ENCODE measurements around the gene DDR2.
"Not testable (repeated sequence)": the region's sequence is repeated elsewhere in the genome, so short reads cannot be mapped to it uniquely, and the experiment has no call there.

Gene DDR2

DNA sequence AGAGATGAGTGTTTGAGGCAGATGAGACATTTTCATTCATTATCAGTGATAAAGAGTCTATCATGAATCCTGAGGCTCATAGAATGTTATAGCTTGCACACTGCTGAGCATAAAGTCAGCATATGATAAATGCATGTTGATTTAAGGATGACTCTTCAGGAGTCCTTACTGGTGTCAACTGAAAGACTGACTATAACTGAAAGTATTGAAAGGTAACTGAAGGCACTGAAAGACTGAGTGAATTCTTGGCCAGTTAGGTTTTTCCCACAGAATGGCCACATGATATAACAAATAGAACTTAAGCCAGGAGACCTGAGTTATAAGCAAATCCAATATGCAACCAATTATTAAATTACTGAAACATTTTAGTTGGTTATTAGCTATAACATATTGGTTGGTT is 89.2 kb downstream of the DDR2 start:
- no peak for DNase-seq (ENCODE audit: low read depth in 2 of 2)

DNA sequence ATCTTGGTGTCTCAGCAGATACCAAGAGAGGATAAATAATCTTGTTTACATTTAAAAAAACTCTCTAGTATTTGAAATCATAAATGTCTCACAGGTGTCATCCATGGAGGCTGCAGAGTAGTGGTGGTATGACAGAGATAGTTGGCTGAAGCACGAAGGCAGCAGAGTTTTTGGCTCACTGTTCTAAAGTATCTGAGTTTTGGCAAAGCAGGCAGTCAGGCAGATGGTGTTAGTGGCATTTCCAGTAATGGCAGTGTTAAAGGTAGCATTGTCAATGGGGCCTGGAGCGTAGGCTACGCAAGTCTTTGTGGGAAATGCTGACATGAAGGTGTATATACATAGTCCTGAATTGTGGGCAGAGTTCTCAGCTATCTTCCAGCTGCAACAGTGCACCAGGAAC is 89.8 kb downstream of the DDR2 start:
- no peak for DNase-seq (ENCODE audit: low read depth in 2 of 2)

- DNase-seq (ENCODE audit: low read depth in 2 of 2), result no peak
Measured at GRCh38 chr1:162724583-162725120, 92.4 kb downstream of the DDR2 start.

DNA sequence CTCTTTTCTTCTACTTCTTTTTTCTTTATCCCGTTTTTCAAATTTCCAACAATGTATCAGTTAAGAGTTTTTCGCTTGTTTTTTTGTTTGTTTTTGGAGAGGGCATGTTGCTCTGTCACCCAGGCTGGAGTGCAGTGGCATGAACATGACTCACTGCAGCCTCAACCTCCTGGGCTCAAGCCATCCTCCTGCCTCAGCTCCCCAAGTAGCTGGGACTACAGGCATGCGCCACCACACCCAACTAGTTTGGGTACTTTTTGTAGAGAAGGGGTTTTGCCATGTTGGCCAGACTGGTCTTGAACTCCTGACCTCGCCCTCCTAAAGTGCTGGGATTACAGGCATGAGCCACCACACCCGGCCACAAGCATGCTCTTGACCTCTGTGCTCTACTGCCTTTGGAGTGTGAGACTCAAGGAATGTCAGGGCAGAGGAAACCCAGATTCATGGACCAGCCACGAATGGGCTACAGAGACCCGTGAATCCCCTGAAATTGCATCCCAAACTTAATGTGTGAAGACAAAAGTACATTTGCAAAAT is 93.1 kb downstream of the DDR2 start:
- DNase-seq (ENCODE audit: low read depth in 2 of 2), result no peak

DNA sequence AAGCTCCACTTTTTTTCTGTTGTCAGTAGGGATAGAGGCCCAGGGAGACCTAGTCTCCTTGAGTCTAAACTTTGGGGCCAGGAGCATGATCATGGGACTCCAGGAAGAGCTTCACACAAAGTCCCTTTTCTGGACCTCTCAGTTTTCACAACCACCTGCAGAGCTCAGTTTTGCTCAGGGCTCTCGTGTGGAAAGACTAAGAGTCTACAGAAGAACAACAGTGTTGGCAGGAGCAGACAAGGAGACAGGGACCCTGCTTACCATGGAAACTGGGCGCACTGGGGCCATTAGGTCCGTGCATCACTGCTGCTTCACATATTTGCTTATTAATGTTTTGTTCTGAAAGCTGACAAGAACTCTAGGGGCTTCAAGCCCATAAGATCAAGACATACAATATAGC is 94.3 kb downstream of the DDR2 start:
- DNase-seq (ENCODE audit: low read depth in 2 of 2), result no peak

DNA sequence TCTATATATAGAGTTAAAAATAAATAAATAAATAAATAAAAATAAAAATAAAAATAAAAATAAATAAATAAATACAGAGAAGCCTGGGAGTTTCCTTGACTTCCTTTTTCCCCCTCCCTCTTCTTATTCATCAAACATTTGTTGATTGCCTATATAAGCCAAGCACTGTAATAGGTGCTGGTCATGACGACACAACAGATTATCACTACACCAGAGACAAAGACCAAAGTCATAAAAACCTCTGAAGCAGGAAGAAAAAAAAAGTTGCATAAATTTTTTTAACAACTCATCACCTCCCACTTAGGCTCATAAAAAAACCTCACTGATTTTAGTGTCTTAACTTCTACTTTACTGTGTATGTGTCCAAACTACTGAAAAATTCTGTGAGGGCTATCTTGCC is 95.2 kb downstream of the DDR2 start:
- not testable (repeated sequence) for DNase-seq (ENCODE audit: low read depth in 2 of 2)

DNA sequence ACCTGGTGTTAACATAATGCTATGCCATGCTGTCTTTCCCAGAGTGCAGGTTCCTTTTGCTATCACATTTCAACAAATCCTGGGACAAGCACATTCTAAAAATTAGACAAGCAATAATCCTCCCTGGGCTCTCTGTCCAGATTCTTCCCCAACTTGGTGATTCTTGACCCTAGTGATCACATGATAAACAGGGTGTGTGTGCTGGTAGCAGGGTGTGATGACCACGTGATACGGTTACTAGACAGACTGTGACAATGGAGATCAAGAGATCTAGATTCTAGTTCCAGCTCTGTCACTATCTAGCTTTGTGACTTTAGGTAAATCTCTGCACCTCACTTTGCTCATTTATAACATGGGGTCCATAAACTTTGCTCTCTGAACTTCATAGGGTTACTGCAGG is 96.3 kb downstream of the DDR2 start:
- no peak for DNase-seq (ENCODE audit: low read depth in 2 of 2)

DNA sequence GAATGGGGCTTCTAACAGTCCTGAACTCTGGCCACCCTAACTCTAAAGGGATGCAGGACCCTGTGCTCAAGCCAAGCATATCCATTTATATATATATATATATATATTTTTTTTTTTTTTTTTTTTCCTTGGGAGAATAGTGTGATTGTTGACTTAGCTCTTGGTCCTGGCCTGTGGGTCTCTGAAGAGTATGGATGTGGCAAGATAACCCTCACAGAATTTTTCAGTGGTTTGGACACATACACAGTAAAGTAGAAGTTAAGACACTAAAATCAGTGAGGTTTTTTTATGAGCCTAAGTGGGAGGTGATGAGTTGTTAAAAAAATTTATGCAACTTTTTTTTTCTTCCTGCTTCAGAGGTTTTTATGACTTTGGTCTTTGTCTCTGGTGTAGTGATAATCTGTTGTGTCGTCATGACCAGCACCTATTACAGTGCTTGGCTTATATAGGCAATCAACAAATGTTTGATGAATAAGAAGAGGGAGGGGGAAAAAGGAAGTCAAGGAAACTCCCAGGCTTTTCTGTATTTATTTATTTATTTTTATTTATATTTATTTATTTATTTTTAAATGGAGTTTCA is 97.0 kb downstream of the DDR2 start:
- not testable (repeated sequence) for DNase-seq (ENCODE audit: low read depth in 2 of 2)

DNA sequence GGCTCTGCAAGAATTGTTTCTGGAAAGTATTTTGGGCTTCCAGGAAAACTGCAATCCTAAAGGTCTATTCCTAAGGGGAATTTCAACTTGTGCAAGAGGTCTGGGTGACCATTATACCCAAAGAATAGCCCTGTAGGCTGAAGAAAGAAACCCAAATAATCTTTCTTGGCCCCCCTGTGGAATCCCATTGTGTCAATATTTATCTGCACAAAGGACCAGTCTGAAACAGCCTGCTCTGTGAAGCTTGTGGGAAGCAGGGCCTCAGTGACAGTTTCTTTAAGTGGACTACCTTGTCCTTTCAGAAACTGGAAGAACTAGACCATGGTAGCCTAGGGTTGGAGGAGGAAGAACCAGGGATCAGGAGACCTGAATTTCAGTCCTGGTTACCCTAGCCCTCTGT is 99.8 kb downstream of the DDR2 start:
- no peak for DNase-seq (ENCODE audit: low read depth in 2 of 2)

- no peak for DNase-seq (ENCODE audit: low read depth in 2 of 2)
Measured at GRCh38 chr1:162732566-162733335, 100.5 kb downstream of the DDR2 start.

GRCh38 chr1:162733336-162733590 is 101.0 kb downstream of the DDR2 start:
- no peak for DNase-seq (ENCODE audit: low read depth in 2 of 2)

DNA sequence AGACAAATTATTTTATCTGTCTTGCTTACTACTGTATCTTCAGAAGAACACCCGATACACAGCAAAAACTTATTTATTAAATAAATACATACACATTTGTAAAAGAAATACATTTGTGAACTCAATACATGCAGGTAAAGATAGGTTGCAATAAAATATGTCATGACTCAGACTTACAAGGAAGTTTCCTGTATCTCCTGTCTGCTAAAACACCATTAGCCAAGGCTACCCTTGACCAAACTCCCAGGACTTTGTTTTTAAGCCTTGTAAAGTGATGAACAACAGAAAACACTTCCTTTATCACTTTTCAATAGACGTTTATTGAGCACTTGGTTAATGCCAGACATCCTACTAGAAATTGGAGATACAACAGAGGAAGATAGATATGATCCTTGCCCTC is 101.8 kb downstream of the DDR2 start:
- no peak for DNase-seq (ENCODE audit: low read depth in 2 of 2)

- no peak for DNase-seq (ENCODE audit: low read depth in 2 of 2)
Measured at GRCh38 chr1:162736184-162736583, 103.9 kb downstream of the DDR2 start.

DNA sequence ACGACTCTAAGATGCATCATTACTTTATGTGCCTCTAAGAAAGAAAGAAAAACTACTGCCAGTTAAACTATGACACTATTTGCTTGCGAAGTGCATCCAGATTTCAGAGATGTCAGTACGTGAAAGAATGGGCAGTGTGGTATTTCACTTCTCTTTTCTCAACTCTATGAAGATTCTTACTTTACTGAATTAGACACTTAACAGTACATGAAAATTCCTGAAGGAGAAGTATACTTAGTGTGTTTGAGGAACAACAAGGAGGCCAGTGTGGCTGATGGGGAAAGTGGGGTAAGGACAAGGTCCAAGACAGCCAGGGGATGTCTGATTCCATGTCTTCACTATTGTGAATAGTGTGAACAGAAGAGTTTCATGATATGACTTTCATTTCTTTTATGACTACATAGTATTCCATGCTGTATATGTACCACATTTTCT is 104.4 kb downstream of the DDR2 start:
- DNase-seq (ENCODE audit: low read depth in 2 of 2), result no peak

DNA sequence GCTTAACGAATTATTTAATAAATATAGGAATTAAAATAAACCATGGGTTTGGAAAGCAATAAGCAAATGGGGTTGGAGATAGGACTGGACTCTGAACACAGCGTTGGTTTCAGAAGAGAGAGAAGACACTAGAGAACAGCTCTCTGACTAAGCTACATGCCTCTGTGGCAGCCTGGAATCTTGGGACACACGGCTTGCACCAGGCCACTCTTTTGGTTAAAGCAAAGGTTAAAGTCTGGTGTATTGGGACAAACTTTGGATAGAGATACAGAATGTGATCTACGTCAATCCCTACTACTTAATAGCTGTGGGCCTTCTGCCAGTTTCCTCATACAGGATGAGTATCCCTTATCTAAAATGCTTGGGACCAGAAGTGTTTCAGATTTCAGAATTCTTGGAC is 108.5 kb downstream of the DDR2 start:
- no peak for DNase-seq (ENCODE audit: low read depth in 2 of 2)

- DNase-seq (ENCODE audit: low read depth in 2 of 2), result no peak
Measured at GRCh38 chr1:162741574-162741973, 109.3 kb downstream of the DDR2 start.

- not testable (repeated sequence) for DNase-seq (ENCODE audit: low read depth in 2 of 2)
Measured at GRCh38 chr1:162746264-162746942, 114.1 kb downstream of the DDR2 start.

DNA sequence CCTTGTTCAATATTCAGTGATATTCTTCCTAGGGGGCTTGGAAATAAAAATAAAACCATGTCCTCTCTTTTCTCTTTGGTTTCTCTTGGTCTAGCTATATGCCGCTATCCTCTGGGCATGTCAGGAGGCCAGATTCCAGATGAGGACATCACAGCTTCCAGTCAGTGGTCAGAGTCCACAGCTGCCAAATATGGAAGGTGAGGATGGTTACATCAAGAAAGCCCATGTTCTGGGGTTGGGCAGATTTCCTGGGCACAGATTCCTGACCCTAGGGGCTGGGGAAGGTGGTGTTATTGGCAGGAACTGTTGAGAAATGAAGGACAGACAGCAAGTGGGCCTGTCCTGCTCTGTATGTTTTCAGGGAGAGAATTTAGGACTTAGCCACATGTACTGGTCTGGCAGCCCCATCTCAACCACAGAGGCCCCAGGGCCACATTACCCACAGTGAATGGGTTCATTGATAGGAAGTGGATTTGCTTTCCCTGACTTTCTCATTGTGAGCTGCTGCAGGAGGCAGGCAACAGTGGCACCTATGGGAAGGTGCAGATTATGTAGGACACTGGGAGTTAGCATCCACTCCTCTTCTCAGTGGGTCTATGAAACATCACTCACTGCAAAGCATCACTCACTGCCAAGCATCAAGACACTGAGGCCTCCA is 120.9 kb downstream of the DDR2 start:
- DNase-seq (ENCODE audit: low read depth in 2 of 2), result no peak

GRCh38 chr1:162753998-162754585 is 121.8 kb downstream of the DDR2 start:
- DNase-seq (ENCODE audit: low read depth in 2 of 2), result peak; percentile 23 to 35

- DNase-seq (ENCODE audit: low read depth in 2 of 2), result no peak
Measured at GRCh38 chr1:162755306-162755705, 123.0 kb downstream of the DDR2 start.

GRCh38 chr1:162756523-162756922 is 124.3 kb downstream of the DDR2 start:
- no peak for DNase-seq (ENCODE audit: low read depth in 2 of 2)

DNA sequence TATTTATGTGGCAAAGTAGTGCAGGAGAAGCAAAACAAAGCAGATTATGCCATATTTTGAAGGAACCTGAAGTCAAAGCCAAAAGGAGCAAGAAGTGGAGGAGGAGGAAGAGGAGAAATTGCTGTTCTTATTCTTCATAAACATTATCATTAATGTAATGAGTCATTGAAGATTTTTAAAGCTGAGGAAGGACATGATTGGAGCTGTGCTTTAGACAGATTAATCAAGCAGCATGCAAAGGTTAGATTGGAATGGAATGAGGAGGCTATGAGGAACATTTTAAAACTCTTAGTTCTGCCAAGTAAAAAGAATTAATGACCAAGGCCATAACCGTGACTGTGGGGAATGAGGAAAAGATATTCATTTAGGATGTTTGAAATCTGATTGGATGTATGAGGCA is 125.2 kb downstream of the DDR2 start:
- no peak for DNase-seq (ENCODE audit: low read depth in 2 of 2)

Measured in fibroblast of skin of left quadriceps (primary cell).